Prostate gland (tissue), 2 donors: ENCODE data around the gene SEPTIN2.
"Not testable (repeated sequence)": the region's sequence is repeated elsewhere in the genome, so short reads cannot be mapped to it uniquely, and the experiment has no call there.

Experiments
- CTCF ChIP-seq, 4 experiments: fragments of 200-600 bp in 2 of 4; fragments of 450-650 bp in 2 of 4; sonication (generic) in 2 of 4; IDR thresholded peaks; 1 replicate in 3 of 4; 2 replicates in 1 of 4; pipeline ENCODE4 v1.5.1; 2016 to 2019; ENCODE audit warnings: antibody characterized with exemption in 4 of 4, mild to moderate bottlenecking in 2 of 4, moderate library complexity in 2 of 4
- POLR2A ChIP-seq: fragments of 450-650 bp; IDR thresholded peaks from one replicate; pipeline ENCODE4 v1.6.1; 2016; ENCODE audit warnings: antibody characterized with exemption, mild to moderate bottlenecking

DNA sequence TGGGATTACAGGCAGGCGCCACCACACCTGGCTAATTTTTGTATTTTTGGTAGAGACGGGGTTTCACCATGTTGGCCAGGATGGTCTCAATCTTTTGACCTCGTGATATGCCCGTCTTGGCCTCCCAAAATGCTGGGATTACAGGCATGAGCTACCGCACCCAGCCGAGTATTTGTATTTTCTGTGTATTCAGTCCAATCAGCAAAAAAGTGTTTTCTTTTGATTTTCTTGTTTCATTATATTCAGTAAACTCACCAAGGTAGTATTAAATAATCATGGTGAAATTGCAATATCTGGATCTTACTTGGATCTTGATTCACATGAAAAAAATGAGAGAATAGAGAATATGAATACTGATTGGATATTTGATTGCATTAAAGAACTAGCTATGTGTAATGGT, 3.1 kb downstream of the SEPTIN2 start:
- not testable (repeated sequence) for TF ChIP-seq CTCF (IDR thresholded peaks at IDR 0.05); POLR2A
